ENCODE results near the gene CMTM2.

The CMTM2 gene

DNA sequence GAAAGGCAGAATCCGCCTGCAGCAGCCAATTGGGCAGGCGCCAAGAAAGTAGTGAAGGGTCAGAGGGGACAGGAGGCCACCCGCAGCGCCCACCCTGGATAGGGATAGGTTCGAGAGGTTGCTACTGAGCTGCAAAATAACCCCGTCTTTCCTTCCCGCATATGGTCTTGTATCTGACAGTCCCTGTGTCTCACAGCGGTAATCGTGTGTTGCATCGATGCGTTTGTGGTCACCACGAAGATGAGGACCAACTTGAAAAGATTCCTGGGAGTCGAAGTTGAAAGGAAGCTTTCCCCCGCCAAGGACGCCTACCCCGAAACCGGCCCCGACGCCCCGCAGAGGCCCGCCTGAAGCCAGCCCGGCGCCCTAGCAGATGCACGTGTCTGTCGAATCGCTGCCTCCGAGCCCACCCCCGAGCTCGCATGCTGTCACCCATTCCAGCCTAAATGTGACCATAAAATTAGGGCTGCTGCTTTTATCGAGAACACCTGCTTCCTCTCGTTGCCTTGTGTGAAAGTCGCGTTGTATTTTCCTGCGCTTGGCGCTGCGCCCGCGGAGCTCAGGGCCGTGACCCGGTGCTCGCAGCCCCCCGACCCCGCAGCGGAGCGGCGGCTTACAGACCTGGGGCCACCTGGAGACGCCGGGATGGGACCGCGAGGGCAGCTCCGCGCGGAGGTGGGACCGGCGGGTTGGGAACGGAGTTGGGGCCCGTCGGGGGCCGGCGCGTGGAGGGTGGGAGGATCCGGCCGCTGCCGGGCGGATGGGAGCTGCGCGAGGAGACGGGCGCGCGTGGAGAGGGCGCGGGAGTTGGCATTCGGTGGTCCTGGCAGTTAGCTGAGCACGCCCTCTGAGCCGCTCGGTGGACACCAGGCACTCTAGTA is at the start of gene CMTM2:
CMTM2 (plus strand) TSS at position 813 of the 881 bp plus-strand sequence. CDS start 145 bp downstream, outside the sequence.
- Mint-ChIP-seq H3K4me3 (no peak within 1 kb of the TSS), H3K36me3 (ENCODE audit: low read depth) (no peaks in the 10 kb centered on the region), H3K27me3 (ENCODE audit: low read depth) (peaks cover 5% of the 10 kb centered on the region), H3K9me3 (no peaks in the 10 kb centered on the region), H3K27ac (peak within 1 kb of the TSS; percentile 54 to 81 (median 72)), H3K4me1 (peaks cover 34% of the 10 kb centered on the region)
- no peak for TF ChIP-seq CTCF (IDR thresholded peaks at IDR 0.05; ENCODE audit: unreplicated experiment in 3 of 3)

DNA sequence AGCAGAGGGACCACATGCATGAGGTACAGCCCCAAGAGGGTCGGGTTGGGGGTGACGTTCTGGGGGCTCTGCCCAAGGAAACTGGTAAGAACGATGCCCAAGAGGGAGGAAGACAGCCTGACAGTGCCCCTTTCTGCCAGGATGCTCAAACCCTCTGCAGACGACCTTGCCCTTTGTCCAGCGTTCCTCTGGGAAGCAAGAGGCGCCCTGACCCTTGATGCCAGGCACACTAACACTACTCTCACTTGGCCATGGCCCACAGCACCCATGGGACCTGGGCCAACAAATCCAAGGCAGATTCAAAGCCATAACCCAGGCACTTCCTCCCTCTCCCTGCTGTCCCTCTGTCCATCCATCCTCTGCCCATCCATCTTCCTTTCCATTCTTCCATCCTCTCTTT is 49.8 kb upstream of the CMTM2 start:
- no peaks in the 10 kb centered on the region for H3K27me3 Mint-ChIP-seq (ENCODE audit: low read depth)
- no peak for TF ChIP-seq CTCF (IDR thresholded peaks at IDR 0.05; ENCODE audit: unreplicated experiment in 3 of 3)
- no peak overlapping the region for H3K27ac Mint-ChIP-seq
- peaks cover 42% of the 10 kb centered on the region for H3K36me3 Mint-ChIP-seq (ENCODE audit: low read depth)
- H3K4me3 Mint-ChIP-seq: no peak overlapping the region
- H3K9me3 Mint-ChIP-seq: no peaks in the 10 kb centered on the region
- H3K4me1 Mint-ChIP-seq: no peaks in the 10 kb centered on the region

DNA sequence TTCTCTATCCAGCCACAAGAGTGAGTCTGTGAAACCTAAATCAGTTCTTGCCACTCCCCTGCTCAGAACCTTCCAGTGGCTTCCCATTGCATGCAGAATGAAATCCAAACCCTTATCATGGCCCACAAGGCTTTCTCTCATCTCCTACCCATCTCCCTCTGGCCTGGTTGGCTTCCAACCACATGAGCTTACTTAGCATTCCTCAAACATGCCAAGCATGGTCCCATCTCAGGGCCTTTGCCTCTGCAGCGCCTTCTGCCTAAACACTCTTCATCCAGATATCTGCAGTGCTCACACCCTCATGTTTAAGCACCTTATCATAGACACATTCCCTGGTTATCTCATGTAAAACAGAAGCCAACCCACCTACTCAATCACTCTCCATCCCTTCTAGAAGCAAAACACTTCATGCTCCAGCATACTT is 44.9 kb upstream of the CMTM2 start:
- Mint-ChIP-seq H3K9me3 (no peaks in the 10 kb centered on the region), H3K27me3 (ENCODE audit: low read depth) (no peaks in the 10 kb centered on the region), H3K27ac (no peak overlapping the region), H3K36me3 (ENCODE audit: low read depth) (peaks cover 49% of the 10 kb centered on the region), H3K4me1 (no peaks in the 10 kb centered on the region), H3K4me3 (no peak overlapping the region)
- TF ChIP-seq CTCF (IDR thresholded peaks at IDR 0.05; ENCODE audit: unreplicated experiment in 3 of 3): no peak

DNA sequence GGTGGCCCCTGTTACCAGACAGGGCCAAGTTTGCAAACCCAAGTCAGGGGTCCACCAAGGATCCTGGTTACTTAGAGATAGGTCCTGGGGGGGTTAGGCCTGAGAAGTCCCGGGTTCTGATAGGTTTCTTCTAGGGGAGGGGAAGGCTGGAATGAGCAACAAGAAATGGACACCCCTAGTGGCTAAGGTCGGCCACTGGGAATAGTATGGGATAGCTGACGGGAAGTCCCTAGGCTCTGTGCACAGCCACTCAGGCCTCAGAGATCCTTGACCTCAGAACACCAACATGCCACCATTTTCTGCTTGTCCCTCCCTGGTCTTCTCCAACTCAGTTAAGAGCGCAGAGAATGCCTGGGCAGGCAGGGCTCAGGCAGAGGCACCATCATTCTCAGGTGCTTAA is 42.7 kb upstream of the CMTM2 start:
- Mint-ChIP-seq H3K27me3 (ENCODE audit: low read depth) (no peaks in the 10 kb centered on the region), H3K4me1 (peaks cover under 1% of the 10 kb centered on the region), H3K9me3 (no peaks in the 10 kb centered on the region), H3K27ac (no peak overlapping the region), H3K36me3 (ENCODE audit: low read depth) (peaks cover 41% of the 10 kb centered on the region), H3K4me3 (no peak overlapping the region)
- no peak for TF ChIP-seq CTCF (IDR thresholded peaks at IDR 0.05; ENCODE audit: unreplicated experiment in 3 of 3)

DNA sequence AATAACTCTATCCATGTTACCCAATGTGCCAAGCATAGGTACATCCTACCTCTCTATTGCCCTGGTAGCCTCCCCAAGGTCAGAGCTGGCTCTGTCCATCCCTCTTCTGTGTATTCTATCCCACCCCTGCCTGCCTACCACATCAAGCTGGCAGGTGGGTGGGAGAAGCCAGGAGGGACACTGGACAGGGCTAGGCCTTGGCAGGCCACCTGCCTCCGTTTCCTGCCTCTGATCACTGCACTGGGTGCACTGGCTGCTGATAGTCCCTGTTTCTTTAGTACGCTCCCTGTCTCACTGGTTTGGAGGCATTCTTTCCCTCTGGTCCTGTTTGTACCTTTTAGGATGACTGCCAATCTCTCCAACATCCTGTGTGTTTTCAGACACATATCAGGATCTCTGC is 42.0 kb upstream of the CMTM2 start:
- H3K36me3 Mint-ChIP-seq (ENCODE audit: low read depth): peaks cover 41% of the 10 kb centered on the region
- no peaks in the 10 kb centered on the region for H3K9me3 Mint-ChIP-seq
- no peak overlapping the region for H3K4me3 Mint-ChIP-seq

More for the DNA sequence above, 42.0 kb upstream of the CMTM2 start:
- H3K27me3 Mint-ChIP-seq (ENCODE audit: low read depth): no peaks in the 10 kb centered on the region
- no peak for TF ChIP-seq CTCF (IDR thresholded peaks at IDR 0.05; ENCODE audit: unreplicated experiment in 3 of 3)
- no peak overlapping the region for H3K27ac Mint-ChIP-seq
- peaks cover 7% of the 10 kb centered on the region for H3K4me1 Mint-ChIP-seq

All from nephron (organoid).